Peyer's patch (tissue), 4 donors: ENCODE measurements around the gene HHAT.

Experiments
- POLR2A ChIP-seq, 2 donors: fragments of 450-650 bp; IDR thresholded peaks; one replicate each; pipeline ENCODE4 v1.5.1; 2017; ENCODE audit warnings: antibody characterized with exemption in 2 of 2, mild to moderate bottlenecking in 2 of 2, moderate library complexity in 2 of 2
- TF ChIP-seq, protein P1 (sequence below), 6 experiments: fragments of 450-650 bp in 4 of 6; fragments of 200-600 bp in 2 of 6; sonication (generic) in 1 of 6; IDR thresholded peaks; one replicate each; pipeline ENCODE4 v1.5.1; 2017 to 2019; ENCODE audit warnings: antibody characterized with exemption in 6 of 6, mild to moderate bottlenecking in 3 of 6, moderate library complexity in 1 of 6

DNA sequence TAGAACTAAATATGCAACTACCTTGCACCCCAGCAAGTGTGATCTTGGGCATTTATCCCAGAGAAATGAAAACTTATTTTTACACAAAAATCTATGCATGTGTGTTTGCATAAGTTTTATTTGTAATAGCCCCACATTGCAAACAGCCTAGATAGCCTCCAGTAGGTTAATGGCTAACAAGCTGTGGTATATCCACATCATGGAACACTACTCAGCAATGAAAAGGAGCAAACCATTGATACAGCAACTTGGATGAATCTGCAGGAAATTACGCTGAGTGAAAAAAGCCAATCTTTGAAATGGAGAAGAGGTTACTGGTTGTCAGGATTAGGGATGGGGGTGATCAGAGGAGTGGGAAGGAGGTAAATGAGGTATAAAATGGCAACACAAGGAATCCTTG is 67.8 kb downstream of the HHAT start:
- TF ChIP-seq, protein P1, sequence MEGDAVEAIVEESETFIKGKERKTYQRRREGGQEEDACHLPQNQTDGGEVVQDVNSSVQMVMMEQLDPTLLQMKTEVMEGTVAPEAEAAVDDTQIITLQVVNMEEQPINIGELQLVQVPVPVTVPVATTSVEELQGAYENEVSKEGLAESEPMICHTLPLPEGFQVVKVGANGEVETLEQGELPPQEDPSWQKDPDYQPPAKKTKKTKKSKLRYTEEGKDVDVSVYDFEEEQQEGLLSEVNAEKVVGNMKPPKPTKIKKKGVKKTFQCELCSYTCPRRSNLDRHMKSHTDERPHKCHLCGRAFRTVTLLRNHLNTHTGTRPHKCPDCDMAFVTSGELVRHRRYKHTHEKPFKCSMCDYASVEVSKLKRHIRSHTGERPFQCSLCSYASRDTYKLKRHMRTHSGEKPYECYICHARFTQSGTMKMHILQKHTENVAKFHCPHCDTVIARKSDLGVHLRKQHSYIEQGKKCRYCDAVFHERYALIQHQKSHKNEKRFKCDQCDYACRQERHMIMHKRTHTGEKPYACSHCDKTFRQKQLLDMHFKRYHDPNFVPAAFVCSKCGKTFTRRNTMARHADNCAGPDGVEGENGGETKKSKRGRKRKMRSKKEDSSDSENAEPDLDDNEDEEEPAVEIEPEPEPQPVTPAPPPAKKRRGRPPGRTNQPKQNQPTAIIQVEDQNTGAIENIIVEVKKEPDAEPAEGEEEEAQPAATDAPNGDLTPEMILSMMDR (IDR thresholded peaks at IDR 0.05), result no peak
- TF ChIP-seq POLR2A (IDR thresholded peaks at IDR 0.05), result no peak
